Neural cell (in vitro differentiated cells): ENCODE results near the gene GABRG3. TPM values are rescaled to one million over a fixed set of nuclear protein-coding genes. Genes with fewer than 3 reads are reported as not detected.

ENCODE experiments used
- H2AFZ ChIP-seq: fragments of 200-600, 300-800 bp; sonication (generic), shearing (Covaris generic); 2 replicates; pipeline ENCODE4 v1.6.0; 2014; ENCODE audit warnings: low read depth, mild to moderate bottlenecking, antibody characterized with exemption, low read length, moderate library complexity
- H3F3A ChIP-seq: fragments of 200-600 bp; shearing (Covaris generic); 2 replicates; pipeline ENCODE4 v1.6.1; 2016; ENCODE audit warnings: mild to moderate bottlenecking, moderate library complexity, mixed read lengths, antibody characterized with exemption, low read length; ENCODE audit not compliant: insufficient read depth, poor library complexity, severe bottlenecking
- H3K27ac ChIP-seq: fragments of 200-600, 300-800 bp; sonication (generic), shearing (Covaris generic); 2 replicates; pipeline ENCODE4 v1.5.1; 2014; ENCODE audit warnings: mild to moderate bottlenecking, low read length, moderate library complexity
- H3K27me3 ChIP-seq: fragments of 300-800, 200-600 bp; sonication (generic), shearing (Covaris generic); 2 replicates; pipeline ENCODE4 v1.6.0; 2014; ENCODE audit warnings: mild to moderate bottlenecking, low read depth, low read length, moderate library complexity; ENCODE audit not compliant: insufficient read depth
- H3K36me3 ChIP-seq: fragments of 300-800, 200-600 bp; sonication (generic), shearing (Covaris generic); 2 replicates; pipeline ENCODE4 v1.5.1; 2014; ENCODE audit warnings: mild to moderate bottlenecking, antibody characterized with exemption, low read length, moderate library complexity; ENCODE audit not compliant: insufficient read depth
- H3K4me2 ChIP-seq: fragments of 300-800, 200-600 bp; sonication (generic), shearing (Covaris generic); 2 replicates; pipeline ENCODE4 v1.6.0; 2014; ENCODE audit warnings: mild to moderate bottlenecking, low read length
- H3K4me3 ChIP-seq: fragments of 300-800, 200-600 bp; sonication (generic), shearing (Covaris generic); 2 replicates; pipeline ENCODE4 v1.5.1; 2014; ENCODE audit warnings: mild to moderate bottlenecking, low read length, moderate library complexity
- H3K79me2 ChIP-seq: fragments of 200-600 bp; shearing (Covaris generic); replicated peaks from 2 replicates; pipeline ENCODE4 v1.6.0; 2014; ENCODE audit warnings: mild to moderate bottlenecking, low read length, moderate library complexity; ENCODE audit not compliant: insufficient read depth
- H3K9ac ChIP-seq: fragments of 300-800, 200-600 bp; sonication (generic), shearing (Covaris generic); 2 replicates; pipeline ENCODE4 v1.6.1; 2016; ENCODE audit warnings: mild to moderate bottlenecking, low read length, mixed read lengths
- H3K9me2 ChIP-seq: fragments of 200-600 bp; shearing (Covaris generic); 2 replicates; pipeline ENCODE4 v1.6.1; 2016; ENCODE audit warnings: mild to moderate bottlenecking, low read length, mixed read lengths; ENCODE audit not compliant: insufficient read depth
- H3K9me3 ChIP-seq: fragments of 200-600, 300-800 bp; sonication (generic), shearing (Covaris generic); 2 replicates; pipeline ENCODE4 v1.6.1; 2016; ENCODE audit warnings: mild to moderate bottlenecking, mixed run types, low read length, moderate library complexity, mixed read lengths
- H4K20me1 ChIP-seq: fragments of 200-600 bp; shearing (Covaris generic); 2 replicates; pipeline ENCODE4 v1.6.1; 2016; ENCODE audit warnings: mild to moderate bottlenecking, mixed run types; ENCODE audit not compliant: insufficient read depth
- EP300 ChIP-seq: fragments of 450-650 bp; conservative IDR thresholded peaks from 2 replicates; pipeline ENCODE4 v1.6.1; 2014; ENCODE audit warnings: antibody characterized with exemption, mild to moderate bottlenecking, moderate library complexity; ENCODE audit not compliant: poor library complexity, severe bottlenecking
- EZH2 ChIP-seq: fragments of 200-600, 300-800 bp; shearing (Covaris generic), sonication (generic); IDR thresholded peaks from 2 replicates; pipeline ENCODE4 v1.6.1; 2014; ENCODE audit warnings: antibody characterized with exemption, low read length, borderline replicate concordance, mild to moderate bottlenecking; ENCODE audit not compliant: insufficient read depth, poor library complexity, severe bottlenecking
- MXI1 ChIP-seq: fragments of 450-650 bp; conservative IDR thresholded peaks from 2 replicates; pipeline ENCODE4 v1.6.1; 2014; ENCODE audit warnings: antibody characterized with exemption, mild to moderate bottlenecking; ENCODE audit not compliant: poor library complexity, severe bottlenecking
- POLR2AphosphoS5 ChIP-seq: IDR thresholded peaks from 2 replicates; pipeline ENCODE4 v1.6.1; 2012
- RAD21 ChIP-seq: fragments of 450-650 bp; conservative IDR thresholded peaks from 2 replicates; pipeline ENCODE4 v1.6.1; 2014; ENCODE audit warnings: antibody characterized with exemption, mild to moderate bottlenecking, moderate library complexity
- SMC3 ChIP-seq: fragments of 450-650 bp; conservative IDR thresholded peaks from 2 replicates; pipeline ENCODE4 v1.6.1; 2014; ENCODE audit warnings: antibody characterized with exemption, mild to moderate bottlenecking, moderate library complexity; ENCODE audit not compliant: poor library complexity
- TAF1 ChIP-seq: IDR thresholded peaks from 2 replicates; pipeline ENCODE4 v1.6.1; 2012; ENCODE audit warnings: low read depth
- polyA plus RNA-seq: library from polyadenylated mRNA; depleted of rRNA; stranded (reverse); fragments of >200 nt; gene quantifications from 2 replicates; pipeline ENCODE4 v1.2.3, GENCODE V29; 2014
- TF ChIP-seq, protein P1 (sequence below): IDR thresholded peaks from 2 replicates; pipeline ENCODE4 v1.6.1; 2012; ENCODE audit warnings: borderline replicate concordance
- TF ChIP-seq, protein P2 (sequence below): fragments of 450-650 bp; IDR thresholded peaks from 2 replicates; pipeline ENCODE4 v1.5.1; 2014; ENCODE audit warnings: antibody characterized with exemption, mild to moderate bottlenecking, moderate library complexity; ENCODE audit not compliant: poor library complexity, severe bottlenecking

The GABRG3 gene
- polyA plus RNA-seq, 1 donor from 2014 or later = 1.2 TPM

DNA sequence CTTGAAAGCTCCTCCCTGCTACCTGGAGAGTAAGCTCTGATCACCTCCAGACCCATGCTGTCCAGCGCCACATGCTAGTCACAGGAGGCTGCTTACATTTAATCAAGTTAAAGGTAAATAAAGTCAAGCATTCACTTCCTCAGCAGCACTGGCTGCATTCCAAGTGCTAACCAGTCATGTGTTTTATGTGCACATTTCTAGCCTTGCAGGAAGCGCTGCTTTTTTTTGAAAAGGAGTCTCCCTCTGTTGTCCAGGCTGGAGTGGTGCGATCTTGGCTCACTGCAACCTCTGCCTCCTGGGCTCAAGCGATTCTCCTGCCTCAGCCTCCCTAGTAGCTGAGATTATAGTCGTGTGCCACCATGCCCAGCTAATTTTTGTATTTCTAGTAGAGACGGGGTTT lies 279.2 kb downstream of the GABRG3 start:
- Histone ChIP-seq H3K4me2 (no peak overlapping the region), H3K27me3 (no peaks in the 10 kb centered on the region), H3K9me2 (no peaks in the 10 kb centered on the region), H3K4me3 (no peak overlapping the region), H3K9ac (no peak overlapping the region), H3K36me3 (no peaks in the 10 kb centered on the region), H2AFZ (no peak overlapping the region), H4K20me1 (no peaks in the 10 kb centered on the region), H3K79me2 (no peaks in the 10 kb centered on the region), H3F3A (no peaks in the 10 kb centered on the region), H3K27ac (no peak overlapping the region), H3K9me3 (no peaks in the 10 kb centered on the region)
- TF ChIP-seq RAD21 (no peak), SMC3 (no peak), TAF1 (no peak), MXI1 (no peak), POLR2AphosphoS5 (no peak), EZH2 (no peak), EP300 (no peak)
- TF ChIP-seq, protein P1, sequence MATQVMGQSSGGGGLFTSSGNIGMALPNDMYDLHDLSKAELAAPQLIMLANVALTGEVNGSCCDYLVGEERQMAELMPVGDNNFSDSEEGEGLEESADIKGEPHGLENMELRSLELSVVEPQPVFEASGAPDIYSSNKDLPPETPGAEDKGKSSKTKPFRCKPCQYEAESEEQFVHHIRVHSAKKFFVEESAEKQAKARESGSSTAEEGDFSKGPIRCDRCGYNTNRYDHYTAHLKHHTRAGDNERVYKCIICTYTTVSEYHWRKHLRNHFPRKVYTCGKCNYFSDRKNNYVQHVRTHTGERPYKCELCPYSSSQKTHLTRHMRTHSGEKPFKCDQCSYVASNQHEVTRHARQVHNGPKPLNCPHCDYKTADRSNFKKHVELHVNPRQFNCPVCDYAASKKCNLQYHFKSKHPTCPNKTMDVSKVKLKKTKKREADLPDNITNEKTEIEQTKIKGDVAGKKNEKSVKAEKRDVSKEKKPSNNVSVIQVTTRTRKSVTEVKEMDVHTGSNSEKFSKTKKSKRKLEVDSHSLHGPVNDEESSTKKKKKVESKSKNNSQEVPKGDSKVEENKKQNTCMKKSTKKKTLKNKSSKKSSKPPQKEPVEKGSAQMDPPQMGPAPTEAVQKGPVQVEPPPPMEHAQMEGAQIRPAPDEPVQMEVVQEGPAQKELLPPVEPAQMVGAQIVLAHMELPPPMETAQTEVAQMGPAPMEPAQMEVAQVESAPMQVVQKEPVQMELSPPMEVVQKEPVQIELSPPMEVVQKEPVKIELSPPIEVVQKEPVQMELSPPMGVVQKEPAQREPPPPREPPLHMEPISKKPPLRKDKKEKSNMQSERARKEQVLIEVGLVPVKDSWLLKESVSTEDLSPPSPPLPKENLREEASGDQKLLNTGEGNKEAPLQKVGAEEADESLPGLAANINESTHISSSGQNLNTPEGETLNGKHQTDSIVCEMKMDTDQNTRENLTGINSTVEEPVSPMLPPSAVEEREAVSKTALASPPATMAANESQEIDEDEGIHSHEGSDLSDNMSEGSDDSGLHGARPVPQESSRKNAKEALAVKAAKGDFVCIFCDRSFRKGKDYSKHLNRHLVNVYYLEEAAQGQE = no peak
- TF ChIP-seq, protein P2, sequence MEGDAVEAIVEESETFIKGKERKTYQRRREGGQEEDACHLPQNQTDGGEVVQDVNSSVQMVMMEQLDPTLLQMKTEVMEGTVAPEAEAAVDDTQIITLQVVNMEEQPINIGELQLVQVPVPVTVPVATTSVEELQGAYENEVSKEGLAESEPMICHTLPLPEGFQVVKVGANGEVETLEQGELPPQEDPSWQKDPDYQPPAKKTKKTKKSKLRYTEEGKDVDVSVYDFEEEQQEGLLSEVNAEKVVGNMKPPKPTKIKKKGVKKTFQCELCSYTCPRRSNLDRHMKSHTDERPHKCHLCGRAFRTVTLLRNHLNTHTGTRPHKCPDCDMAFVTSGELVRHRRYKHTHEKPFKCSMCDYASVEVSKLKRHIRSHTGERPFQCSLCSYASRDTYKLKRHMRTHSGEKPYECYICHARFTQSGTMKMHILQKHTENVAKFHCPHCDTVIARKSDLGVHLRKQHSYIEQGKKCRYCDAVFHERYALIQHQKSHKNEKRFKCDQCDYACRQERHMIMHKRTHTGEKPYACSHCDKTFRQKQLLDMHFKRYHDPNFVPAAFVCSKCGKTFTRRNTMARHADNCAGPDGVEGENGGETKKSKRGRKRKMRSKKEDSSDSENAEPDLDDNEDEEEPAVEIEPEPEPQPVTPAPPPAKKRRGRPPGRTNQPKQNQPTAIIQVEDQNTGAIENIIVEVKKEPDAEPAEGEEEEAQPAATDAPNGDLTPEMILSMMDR = no peak

DNA sequence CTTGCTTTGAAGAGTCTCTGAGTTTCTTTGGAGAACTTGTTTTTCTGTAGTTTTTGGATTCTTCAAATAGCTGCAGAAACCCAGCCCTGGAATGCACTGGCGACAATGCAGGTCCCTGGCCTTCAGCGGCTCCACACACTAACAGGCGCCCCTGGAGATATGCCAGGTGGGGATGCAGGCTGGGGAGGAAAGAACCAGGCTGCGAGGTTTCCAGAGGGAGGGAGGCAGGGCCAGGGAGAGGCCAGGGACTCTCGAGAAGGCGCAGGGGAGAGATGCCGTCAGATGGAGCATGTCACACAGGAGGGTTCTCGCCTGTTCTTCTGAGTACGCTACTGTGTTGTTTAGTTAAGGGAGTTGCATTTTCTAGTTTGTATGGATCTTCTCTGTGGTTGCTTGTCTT lies 283.1 kb downstream of the GABRG3 start:
- Histone ChIP-seq H3K9me2 (no peaks in the 10 kb centered on the region), H3K9ac (no peak overlapping the region), H3K36me3 (no peaks in the 10 kb centered on the region), H3K4me2 (no peak overlapping the region), H4K20me1 (no peaks in the 10 kb centered on the region), H2AFZ (no peak overlapping the region), H3K27me3 (no peaks in the 10 kb centered on the region), H3K9me3 (no peaks in the 10 kb centered on the region), H3K27ac (no peak overlapping the region), H3F3A (no peaks in the 10 kb centered on the region), H3K79me2 (no peaks in the 10 kb centered on the region), H3K4me3 (no peak overlapping the region)
- TF ChIP-seq POLR2AphosphoS5 (no peak), TAF1 (no peak), SMC3 (no peak), EP300 (no peak), EZH2 (no peak), MXI1 (no peak), RAD21 (no peak)
- TF ChIP-seq, protein P1 = no peak
